HG02798 (cell line): ENCODE data around the gene SMAD1.

Source experiments
- ATAC-seq: cut with Tn5 transposase; IDR thresholded peaks from one replicate; pipeline ENCODE4 v1.9.1; 2021; ENCODE audit warnings: mild to moderate bottlenecking; ENCODE audit not compliant: unreplicated experiment, poor library complexity

SMAD1 gene

GRCh38 chr4:145487631-145488030 lies 6.0 kb downstream of the SMAD1 start:
- ATAC-seq: peak; percentile 96

GRCh38 chr4:145488310-145488709 lies 6.7 kb downstream of the SMAD1 start:
- no peak for ATAC-seq

GRCh38 chr4:145489556-145489955 lies 7.9 kb downstream of the SMAD1 start:
- no peak for ATAC-seq

GRCh38 chr4:145490361-145490760 lies 8.7 kb downstream of the SMAD1 start:
- ATAC-seq: no peak

GRCh38 chr4:145490796-145491195 lies 9.1 kb downstream of the SMAD1 start:
- ATAC-seq: no peak

GRCh38 chr4:145492376-145492775 lies 10.7 kb downstream of the SMAD1 start:
- ATAC-seq: no peak

GRCh38 chr4:145493166-145493565 lies 11.5 kb downstream of the SMAD1 start:
- no peak for ATAC-seq

- ATAC-seq: no peak
Measured at GRCh38 chr4:145494666-145495270, 13.1 kb downstream of the SMAD1 start.

GRCh38 chr4:145496292-145496691 lies 14.6 kb downstream of the SMAD1 start:
- no peak for ATAC-seq

- no peak for ATAC-seq
Measured at GRCh38 chr4:145497199-145498149, 15.8 kb downstream of the SMAD1 start.

GRCh38 chr4:145498430-145498829 lies 16.8 kb downstream of the SMAD1 start:
- ATAC-seq: peak; percentile 82

- peak; percentile 59 for ATAC-seq
Measured at GRCh38 chr4:145501051-145501660, 19.5 kb downstream of the SMAD1 start.

- no peak for ATAC-seq
Measured at GRCh38 chr4:145502809-145503208, 21.2 kb downstream of the SMAD1 start.

- no peak for ATAC-seq
Measured at GRCh38 chr4:145503486-145504072, 21.9 kb downstream of the SMAD1 start.

GRCh38 chr4:145505995-145506394 lies 24.3 kb downstream of the SMAD1 start:
- no peak for ATAC-seq

GRCh38 chr4:145507636-145508035 lies 26.0 kb downstream of the SMAD1 start:
- ATAC-seq: no peak

- ATAC-seq: no peak
Measured at GRCh38 chr4:145511913-145512522, 30.4 kb downstream of the SMAD1 start.

- ATAC-seq: no peak
Measured at GRCh38 chr4:145513020-145513621, 31.5 kb downstream of the SMAD1 start.

- ATAC-seq: no peak
Measured at GRCh38 chr4:145520172-145520571, 38.5 kb downstream of the SMAD1 start.

GRCh38 chr4:145521282-145521681 lies 39.6 kb downstream of the SMAD1 start:
- ATAC-seq: peak; percentile 46
